Measurements from ENCODE around the gene EFHC1. TPM values are rescaled to one million over a fixed set of nuclear protein-coding genes. Genes with fewer than 3 reads are reported as not detected.

The EFHC1 gene
- total and polyA plus RNA-seq, 7 donors, result 1.8 to 38.5 (median 15.9) TPM

DNA sequence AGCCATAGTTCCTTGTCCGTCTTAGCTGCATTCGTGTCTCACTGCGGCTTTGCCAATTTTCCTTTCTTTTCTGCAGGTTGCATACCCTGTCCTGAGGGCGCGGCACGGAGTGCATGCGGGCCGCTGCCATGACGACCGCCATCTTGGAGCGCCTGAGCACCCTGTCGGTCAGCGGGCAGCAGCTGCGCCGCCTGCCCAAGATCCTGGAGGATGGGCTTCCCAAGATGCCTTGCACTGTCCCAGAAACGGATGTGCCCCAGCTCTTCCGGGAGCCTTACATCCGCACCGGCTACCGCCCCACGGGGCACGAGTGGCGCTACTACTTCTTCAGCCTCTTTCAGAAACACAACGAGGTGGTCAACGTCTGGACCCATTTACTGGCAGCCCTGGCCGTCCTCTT is 17.1 kb upstream of the EFHC1 start:
- WGBS, 2 donors, result 97% methylated on average over 26 of the region's 26 CpGs
- Histone ChIP-seq H3K36me3 (peaks cover 0 to 24% (median 6%) of the 10 kb centered on the region in 4 donors), H3K4me1 (peaks cover 0 to 16% (median 8%) of the 10 kb centered on the region in 4 donors), H3K9me3 (no peaks in the 10 kb centered on the region), H3K27ac (peak overlapping the region in 1 of 4 donors; percentile 24), H3K4me3 (no peak overlapping the region), H3K27me3 (no peaks in the 10 kb centered on the region)
- TF ChIP-seq POLR2A (IDR thresholded peaks at IDR 0.05), result no peak
- TF ChIP-seq, protein P1, sequence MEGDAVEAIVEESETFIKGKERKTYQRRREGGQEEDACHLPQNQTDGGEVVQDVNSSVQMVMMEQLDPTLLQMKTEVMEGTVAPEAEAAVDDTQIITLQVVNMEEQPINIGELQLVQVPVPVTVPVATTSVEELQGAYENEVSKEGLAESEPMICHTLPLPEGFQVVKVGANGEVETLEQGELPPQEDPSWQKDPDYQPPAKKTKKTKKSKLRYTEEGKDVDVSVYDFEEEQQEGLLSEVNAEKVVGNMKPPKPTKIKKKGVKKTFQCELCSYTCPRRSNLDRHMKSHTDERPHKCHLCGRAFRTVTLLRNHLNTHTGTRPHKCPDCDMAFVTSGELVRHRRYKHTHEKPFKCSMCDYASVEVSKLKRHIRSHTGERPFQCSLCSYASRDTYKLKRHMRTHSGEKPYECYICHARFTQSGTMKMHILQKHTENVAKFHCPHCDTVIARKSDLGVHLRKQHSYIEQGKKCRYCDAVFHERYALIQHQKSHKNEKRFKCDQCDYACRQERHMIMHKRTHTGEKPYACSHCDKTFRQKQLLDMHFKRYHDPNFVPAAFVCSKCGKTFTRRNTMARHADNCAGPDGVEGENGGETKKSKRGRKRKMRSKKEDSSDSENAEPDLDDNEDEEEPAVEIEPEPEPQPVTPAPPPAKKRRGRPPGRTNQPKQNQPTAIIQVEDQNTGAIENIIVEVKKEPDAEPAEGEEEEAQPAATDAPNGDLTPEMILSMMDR (IDR thresholded peaks at IDR 0.05), result no peak
- TF ChIP-seq POLR2AphosphoS5 (IDR thresholded peaks at IDR 0.05), result no peak
- no peak for TF ChIP-seq EP300 (IDR thresholded peaks at IDR 0.05)
- DNase-seq, result no peak
- intact Hi-C loops (cut with DNase I), result no loop called here

DNA sequence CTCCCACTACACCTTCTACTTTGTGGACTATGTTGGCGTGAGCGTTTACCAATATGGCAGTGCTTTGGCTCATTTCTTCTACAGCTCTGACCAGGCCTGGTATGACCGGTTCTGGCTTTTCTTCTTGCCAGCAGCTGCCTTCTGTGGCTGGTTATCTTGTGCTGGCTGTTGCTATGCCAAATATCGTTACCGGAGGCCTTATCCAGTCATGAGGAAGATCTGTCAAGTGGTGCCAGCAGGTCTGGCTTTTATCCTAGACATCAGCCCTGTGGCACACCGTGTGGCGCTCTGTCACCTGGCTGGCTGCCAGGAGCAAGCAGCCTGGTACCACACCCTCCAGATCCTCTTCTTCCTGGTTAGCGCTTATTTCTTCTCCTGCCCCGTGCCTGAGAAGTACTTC is 16.5 kb upstream of the EFHC1 start:
- no peak for DNase-seq
- TF ChIP-seq EP300 (IDR thresholded peaks at IDR 0.05) (no peak), POLR2AphosphoS5 (IDR thresholded peaks at IDR 0.05) (peak in 2 of 4 donors; percentile 11 to 48), POLR2A (IDR thresholded peaks at IDR 0.05) (no peak)
- TF ChIP-seq, protein P1 (IDR thresholded peaks at IDR 0.05), result no peak
- H3K9me3 ChIP-seq, result no peaks in the 10 kb centered on the region
- H3K36me3 ChIP-seq, result peaks cover 0 to 24% (median 6%) of the 10 kb centered on the region in 4 donors
- peak overlapping the region in 1 of 4 donors; percentile 24 for H3K27ac ChIP-seq
- peaks cover 0 to 16% (median 8%) of the 10 kb centered on the region in 4 donors for H3K4me1 ChIP-seq
- 22 to 76% methylated on average over 9 of the region's 9 CpGs for WGBS, 2 donors
- intact Hi-C loops (cut with DNase I), result no loop called here
- H3K4me3 ChIP-seq, result no peak overlapping the region
- H3K27me3 ChIP-seq, result no peaks in the 10 kb centered on the region

DNA sequence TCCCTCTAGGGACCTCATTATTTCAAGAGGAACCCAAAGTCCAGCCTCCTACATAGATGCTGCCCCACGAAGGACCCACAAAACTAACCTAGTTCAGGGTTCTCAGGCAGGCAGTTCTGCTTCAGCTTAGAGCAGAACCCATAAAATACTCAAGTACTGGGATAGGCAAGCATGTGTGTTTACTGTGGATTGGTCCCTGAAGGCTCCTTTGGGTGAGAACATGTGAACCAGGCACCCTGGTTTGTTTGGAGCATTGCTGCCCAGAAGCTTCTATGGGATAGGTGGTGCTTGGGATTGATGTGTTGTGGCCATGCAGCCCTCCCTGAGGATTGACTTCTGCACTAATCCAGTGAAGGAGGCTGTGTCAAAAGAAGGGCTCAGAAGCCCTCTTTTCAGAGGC is 14.9 kb upstream of the EFHC1 start:
- no peak for DNase-seq
- H3K4me1 ChIP-seq, result peaks cover 0 to 11% (median 5%) of the 10 kb centered on the region in 4 donors
- 93 to 96% methylated on average over 1 of the region's 1 CpG for WGBS, 2 donors
- H3K36me3 ChIP-seq, result peaks cover 0 to 24% (median 6%) of the 10 kb centered on the region in 4 donors
- intact Hi-C loops (cut with DNase I), result no loop called here
- no peak overlapping the region for H3K27ac ChIP-seq
- H3K4me3 ChIP-seq, result no peak overlapping the region
- TF ChIP-seq EP300 (IDR thresholded peaks at IDR 0.05) (no peak), POLR2AphosphoS5 (IDR thresholded peaks at IDR 0.05) (no peak)
- no peaks in the 10 kb centered on the region for H3K27me3 ChIP-seq
- H3K9me3 ChIP-seq, result no peaks in the 10 kb centered on the region

DNA sequence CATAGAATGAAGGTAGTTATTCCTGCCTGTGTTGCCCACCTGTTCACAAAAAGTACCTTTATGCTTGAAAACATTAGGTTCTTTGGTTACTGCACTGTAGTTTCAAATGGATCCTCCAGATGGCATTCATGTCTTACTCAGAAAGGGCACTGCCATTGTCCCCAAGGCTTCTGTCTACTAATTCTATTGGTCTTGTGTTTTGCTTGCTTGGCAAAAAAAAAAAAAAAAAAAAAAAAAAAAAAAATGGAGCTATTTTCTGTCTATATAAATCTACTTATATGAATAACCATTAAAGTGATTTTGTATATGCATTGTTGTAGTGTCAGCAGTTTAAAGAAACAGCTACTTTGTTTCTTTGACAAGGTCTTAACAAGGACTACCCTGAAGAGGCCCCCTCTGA is 12.7 kb upstream of the EFHC1 start:
- intact Hi-C loops (cut with DNase I), result no loop called here
- Histone ChIP-seq H3K36me3 (peaks cover 0 to 24% (median 6%) of the 10 kb centered on the region in 4 donors), H3K4me3 (no peak overlapping the region), H3K27ac (no peak overlapping the region), H3K9me3 (no peaks in the 10 kb centered on the region), H3K4me1 (peaks cover 0 to 24% (median 19%) of the 10 kb centered on the region in 4 donors), H3K27me3 (no peaks in the 10 kb centered on the region)
- no peak for DNase-seq
- TF ChIP-seq, protein P1 (IDR thresholded peaks at IDR 0.05), result peak in 1 of 4 experiments; percentile 11
- TF ChIP-seq EP300 (IDR thresholded peaks at IDR 0.05), result no peak

DNA sequence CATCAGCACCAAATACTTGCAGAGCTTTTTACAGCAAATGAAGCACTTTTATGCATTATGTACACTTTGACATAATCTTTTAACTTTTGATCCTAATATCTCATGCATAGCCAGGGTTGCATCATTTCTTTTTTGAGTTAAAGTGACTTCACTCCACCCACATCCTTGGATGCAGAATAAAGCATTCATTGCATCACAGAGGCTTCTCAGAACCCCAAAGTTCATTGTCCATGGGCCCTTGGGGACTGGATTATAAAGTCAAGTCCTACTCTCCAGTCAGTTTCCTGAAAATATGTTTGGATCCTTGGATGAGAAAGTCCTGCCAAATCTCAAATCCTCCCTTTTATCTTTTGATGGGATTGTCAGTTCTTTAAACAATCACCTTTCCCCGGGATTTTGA is 10.6 kb upstream of the EFHC1 start:
- 83 to 84% methylated on average over 1 of the region's 1 CpG for WGBS, 2 donors
- intact Hi-C loops (cut with DNase I), result no loop called here
- Histone ChIP-seq H3K36me3 (peaks cover 0 to 10% (median 0%) of the 10 kb centered on the region in 4 donors), H3K9me3 (no peaks in the 10 kb centered on the region), H3K27me3 (no peaks in the 10 kb centered on the region), H3K27ac (no peak overlapping the region), H3K4me3 (no peak overlapping the region), H3K4me1 (peaks cover 0 to 18% (median 15%) of the 10 kb centered on the region in 4 donors)
- no peak for DNase-seq
- TF ChIP-seq, protein P1 (IDR thresholded peaks at IDR 0.05), result no peak
- TF ChIP-seq POLR2AphosphoS5 (IDR thresholded peaks at IDR 0.05) (no peak), EP300 (IDR thresholded peaks at IDR 0.05) (no peak), POLR2A (IDR thresholded peaks at IDR 0.05) (no peak)
